Measurements from ENCODE around the gene SLC5A10.
"Not testable (repeated sequence)": the region's sequence is repeated elsewhere in the genome, so short reads cannot be mapped to it uniquely, and the experiment has no call there.

SLC5A10 gene

GRCh38 chr17:19031729-19032128 is 79.8 kb downstream of the SLC5A10 start:
- peak; percentile 63 for TF ChIP-seq CTCF (IDR thresholded peaks at IDR 0.05; ENCODE audit: borderline replicate concordance, control extremely low read depth, extremely low read depth, insufficient read depth, missing control alignments)
- in situ Hi-C loops (cut with MboI; ENCODE audit: low sequenced_read_pairs, unreplicated experiment); DNase-seq (ENCODE audit: low spot score): not testable (repeated sequence)

- DNase-seq (ENCODE audit: low spot score); in situ Hi-C loops (cut with MboI; ENCODE audit: low sequenced_read_pairs, unreplicated experiment): not testable (repeated sequence)
Observed at GRCh38 chr17:19032377-19032988, 80.5 kb downstream of the SLC5A10 start.

- DNase-seq (ENCODE audit: low spot score); in situ Hi-C loops (cut with MboI; ENCODE audit: low sequenced_read_pairs, unreplicated experiment): not testable (repeated sequence)
Observed at GRCh38 chr17:19036186-19036585, 84.2 kb downstream of the SLC5A10 start.

- DNase-seq (ENCODE audit: low spot score); in situ Hi-C loops (cut with MboI; ENCODE audit: low sequenced_read_pairs, unreplicated experiment): not testable (repeated sequence)
Observed at GRCh38 chr17:19037547-19037946, 85.6 kb downstream of the SLC5A10 start.

GRCh38 chr17:19038007-19038406 is 86.0 kb downstream of the SLC5A10 start:
- in situ Hi-C loops (cut with MboI; ENCODE audit: low sequenced_read_pairs, unreplicated experiment); DNase-seq (ENCODE audit: low spot score): not testable (repeated sequence)

- in situ Hi-C loops (cut with MboI; ENCODE audit: low sequenced_read_pairs, unreplicated experiment); DNase-seq (ENCODE audit: low spot score): not testable (repeated sequence)
Observed at GRCh38 chr17:19038730-19039129, 86.8 kb downstream of the SLC5A10 start.

- in situ Hi-C loops (cut with MboI; ENCODE audit: low sequenced_read_pairs, unreplicated experiment); DNase-seq (ENCODE audit: low spot score): not testable (repeated sequence)
Observed at GRCh38 chr17:19040350-19040749, 88.4 kb downstream of the SLC5A10 start.

GRCh38 chr17:19041871-19042270 is 89.9 kb downstream of the SLC5A10 start:
- in situ Hi-C loops (cut with MboI; ENCODE audit: low sequenced_read_pairs, unreplicated experiment): not testable (repeated sequence)

GRCh38 chr17:19042369-19042768 is 90.4 kb downstream of the SLC5A10 start:
- in situ Hi-C loops (cut with MboI; ENCODE audit: low sequenced_read_pairs, unreplicated experiment): not testable (repeated sequence)

More at GRCh38 chr17:19041871-19042270, 89.9 kb downstream of the SLC5A10 start:
- DNase-seq (ENCODE audit: low spot score): not testable (repeated sequence)

GRCh38 chr17:19043032-19043431 is 91.1 kb downstream of the SLC5A10 start:
- in situ Hi-C loops (cut with MboI; ENCODE audit: low sequenced_read_pairs, unreplicated experiment); DNase-seq (ENCODE audit: low spot score): not testable (repeated sequence)

More at GRCh38 chr17:19042369-19042768, 90.4 kb downstream of the SLC5A10 start:
- DNase-seq (ENCODE audit: low spot score): not testable (repeated sequence)

- in situ Hi-C loops (cut with MboI; ENCODE audit: low sequenced_read_pairs, unreplicated experiment); DNase-seq (ENCODE audit: low spot score): not testable (repeated sequence)
Observed at GRCh38 chr17:19044643-19045042, 92.7 kb downstream of the SLC5A10 start.

- in situ Hi-C loops (cut with MboI; ENCODE audit: low sequenced_read_pairs, unreplicated experiment); DNase-seq (ENCODE audit: low spot score): not testable (repeated sequence)
Observed at GRCh38 chr17:19046782-19047375, 94.9 kb downstream of the SLC5A10 start, which contains the start of gene GRAP. Gene GRAP (minus strand): TSS chr17:19046957. CDS start chr17:19046926, 31 bp downstream.

- in situ Hi-C loops (cut with MboI; ENCODE audit: low sequenced_read_pairs, unreplicated experiment); DNase-seq (ENCODE audit: low spot score): not testable (repeated sequence)
Observed at GRCh38 chr17:19047510-19047909, 95.5 kb downstream of the SLC5A10 start.

GRCh38 chr17:19048826-19049225 is 96.9 kb downstream of the SLC5A10 start:
- DNase-seq (ENCODE audit: low spot score); in situ Hi-C loops (cut with MboI; ENCODE audit: low sequenced_read_pairs, unreplicated experiment): not testable (repeated sequence)

GRCh38 chr17:19055447-19055846 is 103.5 kb downstream of the SLC5A10 start:
- in situ Hi-C loops (cut with MboI; ENCODE audit: low sequenced_read_pairs, unreplicated experiment); DNase-seq (ENCODE audit: low spot score): not testable (repeated sequence)

- in situ Hi-C loops (cut with MboI; ENCODE audit: low sequenced_read_pairs, unreplicated experiment); DNase-seq (ENCODE audit: low spot score): not testable (repeated sequence)
Observed at GRCh38 chr17:19062009-19062717, 110.2 kb downstream of the SLC5A10 start.

GRCh38 chr17:19062718-19063325 is 110.9 kb downstream of the SLC5A10 start:
- DNase-seq (ENCODE audit: low spot score); in situ Hi-C loops (cut with MboI; ENCODE audit: low sequenced_read_pairs, unreplicated experiment): not testable (repeated sequence)

Measured in GM13976 (cell line).